Amygdala (tissue), 56 donors: ENCODE results near the gene XIST.
A peak's percentile ranks its signal among the peaks of the same experiment; 100 is the strongest.
"Not testable (repeated sequence)": the region's sequence is repeated elsewhere in the genome, so short reads cannot be mapped to it uniquely, and the experiment has no call there.

ENCODE experiments used
- DNase-seq, 56 donors: peaks; one replicate each; lab custom pipeline; 2025; lab: John Stamatoyannopoulos, UW

XIST gene

GRCh38 chrX:73852467-73852866 is at the start of gene XIST:
Gene XIST (minus strand): TSS chrX:73852714.
- peak in 22 of 56 donors; percentile 3 to 82 (median 48) for DNase-seq

GRCh38 chrX:73898315-73898714 is 45.8 kb upstream of the XIST start:
- not testable (repeated sequence) for DNase-seq

- not testable (repeated sequence) for DNase-seq
Observed at GRCh38 chrX:73892515-73893090, 40.1 kb upstream of the XIST start.

- DNase-seq = not testable (repeated sequence)
Observed at GRCh38 chrX:73882260-73882659, 29.7 kb upstream of the XIST start.

- no peak for DNase-seq
Observed at GRCh38 chrX:73877687-73878086, 25.2 kb upstream of the XIST start.

- no peak for DNase-seq
Observed at GRCh38 chrX:73876911-73877310, 24.4 kb upstream of the XIST start.

- no peak for DNase-seq
Observed at GRCh38 chrX:73868916-73869315, 16.4 kb upstream of the XIST start.

GRCh38 chrX:73867144-73867543 is 14.6 kb upstream of the XIST start:
- DNase-seq = no peak

- no peak for DNase-seq
Observed at GRCh38 chrX:73863852-73864251, 11.3 kb upstream of the XIST start.

- DNase-seq = no peak
Observed at GRCh38 chrX:73863268-73863667, 10.8 kb upstream of the XIST start.

- DNase-seq = no peak
Observed at GRCh38 chrX:73859622-73860021, 7.1 kb upstream of the XIST start.

- peak in 52 of 56 donors; percentile 0 to 83 (median 32) for DNase-seq
Observed at GRCh38 chrX:73855546-73855945, 3.0 kb upstream of the XIST start.

GRCh38 chrX:73852022-73852421 is 492 bp downstream of the XIST start:
- DNase-seq = no peak

- DNase-seq = peak in 23 of 56 donors; percentile 33 to 95 (median 80)
Observed at GRCh38 chrX:73851014-73852009, 1.2 kb downstream of the XIST start.

- peak in 5 of 56 donors; percentile 5 to 35 (median 19) for DNase-seq
Observed at GRCh38 chrX:73850124-73851013, 2.1 kb downstream of the XIST start.

- DNase-seq = no peak
Observed at GRCh38 chrX:73849073-73849472, 3.4 kb downstream of the XIST start.

GRCh38 chrX:73847991-73848390 is 4.5 kb downstream of the XIST start:
- no peak for DNase-seq

GRCh38 chrX:73847100-73847499 is 5.4 kb downstream of the XIST start:
- no peak for DNase-seq

- DNase-seq = no peak
Observed at GRCh38 chrX:73842541-73843234, 9.8 kb downstream of the XIST start.

- DNase-seq = no peak
Observed at GRCh38 chrX:73841337-73841736, 11.2 kb downstream of the XIST start.
